Progenitor cell of endocrine pancreas (in vitro differentiated cells): ENCODE data around the gene AK2. TPM values are rescaled to one million over a fixed set of nuclear protein-coding genes. Genes with fewer than 3 reads are reported as not detected.

Experiments used
- DNase-seq: peaks from one replicate; pipeline ENCODE4 v3.0.0; 2021; ENCODE audit warnings: low spot score; ENCODE audit not compliant: unreplicated experiment
- H3K27ac Mint-ChIP-seq: 2 replicates; pipeline ENCODE4 v1.8.0; 2021; ENCODE audit warnings: mild to moderate bottlenecking, moderate library complexity, mixed read lengths
- H3K27me3 Mint-ChIP-seq: 2 replicates; pipeline ENCODE4 v1.8.0; 2021; ENCODE audit warnings: mixed read lengths
- H3K36me3 Mint-ChIP-seq: 2 replicates; pipeline ENCODE4 v1.8.0; 2022; ENCODE audit warnings: mixed read lengths; ENCODE audit not compliant: insufficient read depth
- H3K4me1 Mint-ChIP-seq: 2 replicates; pipeline ENCODE4 v1.8.0; 2021; ENCODE audit warnings: low read depth, mixed read lengths
- H3K4me3 Mint-ChIP-seq: 2 replicates; pipeline ENCODE4 v1.8.0; 2021; ENCODE audit warnings: low read depth, mild to moderate bottlenecking, moderate library complexity, mixed read lengths
- H3K9me3 Mint-ChIP-seq: 2 replicates; pipeline ENCODE4 v1.8.0; 2021; ENCODE audit warnings: low read depth, mixed read lengths
- CTCF ChIP-seq: fragments of 200-600 bp; sonication (generic); IDR thresholded peaks from one replicate; pipeline ENCODE4 v1.5.0; 2021; ENCODE audit warnings: antibody characterized with exemption, mild to moderate bottlenecking; ENCODE audit not compliant: unreplicated experiment
- long read RNA-seq: library from polyadenylated mRNA; unstranded; transcript quantifications from one replicate; pipeline ENCODE4 v2.0.0, GENCODE V29; 2020
- total RNA-seq: library from RNA; stranded (reverse); gene quantifications from 2 replicates; pipeline ENCODE4 v1.2.1, GENCODE V29; 2021

Gene AK2
- 115 and 116 TPM in 2 replicates for total RNA-seq
- long read RNA-seq, transcript AK2-201 (6 exons, 1,021 nt) = minor isoform, 22 of 240 reads
- long read RNA-seq, transcript AK2-202 (7 exons, 3,586 nt) = major isoform, 162 of 240 reads
- long read RNA-seq, partial matches to known transcripts = 7 of 240 reads
- long read RNA-seq, other reads (novel, unspliced or antisense) = 45 of 240 reads

GRCh38 chr1:33036526-33037503, at the start of gene AK2:
Gene AK2, minus strand, starts transcription at chr1:33036883. Its CDS starts 55 bp downstream, at chr1:33036828.
- H3K36me3 Mint-ChIP-seq = peaks cover 4% of the 10 kb centered on the region
- H3K4me3 Mint-ChIP-seq = peak within 1 kb of the TSS; percentile 91
- H3K27ac Mint-ChIP-seq = peak within 1 kb of the TSS; percentile 89
- no peak for TF ChIP-seq CTCF
- no peaks in the 10 kb centered on the region for H3K27me3 Mint-ChIP-seq
- DNase-seq = peak; percentile 84
- H3K9me3 Mint-ChIP-seq = peaks cover 4% of the 10 kb centered on the region
- peaks cover 7% of the 10 kb centered on the region for H3K4me1 Mint-ChIP-seq

GRCh38 chr1:33086384-33086850, 49.7 kb upstream of the AK2 start:
- peaks cover 3% of the 10 kb centered on the region for H3K4me1 Mint-ChIP-seq
- no peaks in the 10 kb centered on the region for H3K9me3 Mint-ChIP-seq
- peak; percentile 51 for DNase-seq
- no peak overlapping the region for H3K27ac Mint-ChIP-seq
- peaks cover 2% of the 10 kb centered on the region for H3K36me3 Mint-ChIP-seq
- peaks cover 45% of the 10 kb centered on the region for H3K27me3 Mint-ChIP-seq
- peak; percentile 79 for TF ChIP-seq CTCF
- no peak overlapping the region for H3K4me3 Mint-ChIP-seq

GRCh38 chr1:33085332-33085731, 48.6 kb upstream of the AK2 start:
- TF ChIP-seq CTCF = no peak
- Mint-ChIP-seq H3K4me1 (peaks cover 5% of the 10 kb centered on the region), H3K36me3 (peaks cover 2% of the 10 kb centered on the region), H3K9me3 (no peaks in the 10 kb centered on the region), H3K4me3 (no peak overlapping the region), H3K27ac (no peak overlapping the region), H3K27me3 (peaks cover 46% of the 10 kb centered on the region)
- no peak for DNase-seq

- peaks cover 11% of the 10 kb centered on the region for H3K4me1 Mint-ChIP-seq
- H3K27ac Mint-ChIP-seq = no peak overlapping the region
- no peaks in the 10 kb centered on the region for H3K9me3 Mint-ChIP-seq
- no peak for DNase-seq
- no peak for TF ChIP-seq CTCF
- peak overlapping the region; percentile 74 for H3K4me3 Mint-ChIP-seq
- H3K27me3 Mint-ChIP-seq = peaks cover 43% of the 10 kb centered on the region
- peaks cover 2% of the 10 kb centered on the region for H3K36me3 Mint-ChIP-seq
Measured at GRCh38 chr1:33082575-33083108, 46.0 kb upstream of the AK2 start.
